Measurements from ENCODE around the gene ANKUB1.

DNA sequence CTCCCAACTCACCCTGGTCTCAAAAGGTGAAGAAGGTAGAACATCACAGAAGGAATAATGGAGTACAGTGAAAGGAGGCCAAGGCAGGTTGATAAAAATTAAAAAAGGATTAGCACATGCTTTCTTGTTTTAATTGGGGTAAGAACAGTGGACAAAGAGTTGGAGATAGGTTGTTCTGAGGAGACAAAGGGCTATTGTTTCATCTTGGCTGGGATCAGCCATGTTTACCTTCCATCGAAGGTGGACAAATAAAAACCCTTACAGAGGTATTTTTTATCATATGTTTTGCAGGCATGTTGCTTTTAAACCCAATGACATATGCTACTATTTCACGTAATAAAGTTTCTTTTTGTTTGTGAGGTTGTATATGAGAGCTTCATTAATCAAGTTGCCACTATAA is 53.0 kb downstream of the ANKUB1 start:
- TF ChIP-seq, protein P1, sequence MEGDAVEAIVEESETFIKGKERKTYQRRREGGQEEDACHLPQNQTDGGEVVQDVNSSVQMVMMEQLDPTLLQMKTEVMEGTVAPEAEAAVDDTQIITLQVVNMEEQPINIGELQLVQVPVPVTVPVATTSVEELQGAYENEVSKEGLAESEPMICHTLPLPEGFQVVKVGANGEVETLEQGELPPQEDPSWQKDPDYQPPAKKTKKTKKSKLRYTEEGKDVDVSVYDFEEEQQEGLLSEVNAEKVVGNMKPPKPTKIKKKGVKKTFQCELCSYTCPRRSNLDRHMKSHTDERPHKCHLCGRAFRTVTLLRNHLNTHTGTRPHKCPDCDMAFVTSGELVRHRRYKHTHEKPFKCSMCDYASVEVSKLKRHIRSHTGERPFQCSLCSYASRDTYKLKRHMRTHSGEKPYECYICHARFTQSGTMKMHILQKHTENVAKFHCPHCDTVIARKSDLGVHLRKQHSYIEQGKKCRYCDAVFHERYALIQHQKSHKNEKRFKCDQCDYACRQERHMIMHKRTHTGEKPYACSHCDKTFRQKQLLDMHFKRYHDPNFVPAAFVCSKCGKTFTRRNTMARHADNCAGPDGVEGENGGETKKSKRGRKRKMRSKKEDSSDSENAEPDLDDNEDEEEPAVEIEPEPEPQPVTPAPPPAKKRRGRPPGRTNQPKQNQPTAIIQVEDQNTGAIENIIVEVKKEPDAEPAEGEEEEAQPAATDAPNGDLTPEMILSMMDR (IDR thresholded peaks at IDR 0.05), result no peak
- TF ChIP-seq EP300 (IDR thresholded peaks at IDR 0.05), result no peak
- no peak for TF ChIP-seq POLR2AphosphoS5 (IDR thresholded peaks at IDR 0.05)
- no peak for TF ChIP-seq POLR2A (IDR thresholded peaks at IDR 0.05)
